ENCODE results near the gene ZNF764. TPM values are rescaled to one million over a fixed set of nuclear protein-coding genes. Genes with fewer than 3 reads are reported as not detected.
"Not testable (repeated sequence)": the region's sequence is repeated elsewhere in the genome, so short reads cannot be mapped to it uniquely, and the experiment has no call there.

Gene ZNF764
- total RNA-seq, 1 donor from 2014 or later: 19.2 TPM

DNA sequence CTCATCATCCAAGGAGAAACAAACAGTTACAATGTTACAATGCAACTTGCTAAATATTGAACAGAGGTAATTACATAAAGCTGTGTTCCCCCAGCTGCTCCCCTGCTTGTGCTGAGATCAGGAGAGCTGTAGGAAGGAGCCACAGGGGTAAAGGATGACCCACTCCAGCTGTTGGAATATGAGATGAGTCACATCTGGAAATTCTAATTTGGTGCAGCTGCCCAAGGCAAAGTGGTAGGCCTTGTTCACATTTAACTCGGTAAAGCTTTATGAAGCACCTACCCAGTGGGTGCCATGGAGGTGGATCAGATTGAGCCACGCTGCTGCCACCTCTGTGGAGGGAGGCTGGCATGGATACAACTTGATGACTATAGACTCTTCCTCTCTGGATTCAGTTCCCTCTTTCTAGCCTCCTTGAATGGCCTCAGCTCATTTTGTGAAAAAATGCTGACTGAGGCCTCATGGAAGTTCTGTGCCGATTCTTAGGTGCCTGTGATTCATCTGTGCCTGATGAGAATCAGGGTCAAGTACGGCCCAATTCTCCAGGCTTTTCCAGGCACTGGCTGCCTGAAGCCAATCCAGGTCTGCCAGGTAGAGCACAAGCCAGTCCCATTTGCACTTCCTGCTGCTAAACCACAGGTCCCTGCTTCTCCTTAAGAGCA, 44.6 kb upstream of the ZNF764 start:
- Mint-ChIP-seq H3K27me3 (no peaks in the 10 kb centered on the region), H3K9me3 (no peaks in the 10 kb centered on the region), H3K27ac (no peak overlapping the region), H3K4me1 (peaks cover 3% of the 10 kb centered on the region), H3K4me3 (no peak overlapping the region), H3K36me3 (ENCODE audit: low read depth) (peaks cover 48% of the 10 kb centered on the region)
- intact Hi-C loops (cut with micrococcal nuclease): no loop called here
- ChIA-PET POLR2A (interaction anchor here (0.6 to 0.7 kb wide), 2 partner anchors 129 to 173 kb away, joined by 3 read pairs; partner anchors contain the start of gene DCTPP1), CTCF (interaction anchor here (1.5 kb wide), 1 partner anchor 45 kb away, joined by 3 read pairs; the partner anchor contains the start of gene ZNF764)
- TF ChIP-seq, protein P1, sequence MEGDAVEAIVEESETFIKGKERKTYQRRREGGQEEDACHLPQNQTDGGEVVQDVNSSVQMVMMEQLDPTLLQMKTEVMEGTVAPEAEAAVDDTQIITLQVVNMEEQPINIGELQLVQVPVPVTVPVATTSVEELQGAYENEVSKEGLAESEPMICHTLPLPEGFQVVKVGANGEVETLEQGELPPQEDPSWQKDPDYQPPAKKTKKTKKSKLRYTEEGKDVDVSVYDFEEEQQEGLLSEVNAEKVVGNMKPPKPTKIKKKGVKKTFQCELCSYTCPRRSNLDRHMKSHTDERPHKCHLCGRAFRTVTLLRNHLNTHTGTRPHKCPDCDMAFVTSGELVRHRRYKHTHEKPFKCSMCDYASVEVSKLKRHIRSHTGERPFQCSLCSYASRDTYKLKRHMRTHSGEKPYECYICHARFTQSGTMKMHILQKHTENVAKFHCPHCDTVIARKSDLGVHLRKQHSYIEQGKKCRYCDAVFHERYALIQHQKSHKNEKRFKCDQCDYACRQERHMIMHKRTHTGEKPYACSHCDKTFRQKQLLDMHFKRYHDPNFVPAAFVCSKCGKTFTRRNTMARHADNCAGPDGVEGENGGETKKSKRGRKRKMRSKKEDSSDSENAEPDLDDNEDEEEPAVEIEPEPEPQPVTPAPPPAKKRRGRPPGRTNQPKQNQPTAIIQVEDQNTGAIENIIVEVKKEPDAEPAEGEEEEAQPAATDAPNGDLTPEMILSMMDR (IDR thresholded peaks at IDR 0.05): no peak
- ATAC-seq (ENCODE audit: low read depth): no peak
- no peak for DNase-seq

DNA sequence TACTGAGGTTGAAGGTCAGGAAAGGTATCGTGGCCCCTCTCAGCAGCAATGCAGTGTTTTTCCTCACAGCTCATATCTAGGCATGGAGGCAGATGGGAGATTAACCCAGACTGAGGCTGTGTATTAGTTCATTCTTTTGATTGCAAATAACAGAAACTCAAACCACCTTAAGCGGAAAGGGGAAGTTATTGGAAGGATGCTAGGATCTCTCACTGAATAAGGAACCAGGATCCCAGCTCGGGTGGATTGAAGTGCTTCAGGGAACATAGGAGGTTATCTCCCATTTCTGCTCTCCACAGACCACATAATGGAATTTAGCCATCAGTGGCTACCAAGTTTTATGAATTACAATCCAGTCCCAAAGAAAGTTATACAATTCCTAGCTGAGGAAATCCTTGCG, 43.8 kb upstream of the ZNF764 start:
- TF ChIP-seq, protein P1 (IDR thresholded peaks at IDR 0.05): no peak
- no peak for DNase-seq
- no peaks in the 10 kb centered on the region for H3K9me3 Mint-ChIP-seq
- H3K27me3 Mint-ChIP-seq: no peaks in the 10 kb centered on the region
- no peak overlapping the region for H3K27ac Mint-ChIP-seq
- ChIA-PET POLR2A (no interaction called here), CTCF (interaction anchor here (1.5 kb wide), 1 partner anchor 44 kb away, joined by 3 read pairs; the partner anchor contains the start of gene ZNF764)
- H3K4me1 Mint-ChIP-seq: peaks cover 3% of the 10 kb centered on the region
- intact Hi-C loops (cut with micrococcal nuclease): no loop called here
- H3K4me3 Mint-ChIP-seq: no peak overlapping the region
- ATAC-seq (ENCODE audit: low read depth): no peak
- peaks cover 44% of the 10 kb centered on the region for H3K36me3 Mint-ChIP-seq (ENCODE audit: low read depth)

DNA sequence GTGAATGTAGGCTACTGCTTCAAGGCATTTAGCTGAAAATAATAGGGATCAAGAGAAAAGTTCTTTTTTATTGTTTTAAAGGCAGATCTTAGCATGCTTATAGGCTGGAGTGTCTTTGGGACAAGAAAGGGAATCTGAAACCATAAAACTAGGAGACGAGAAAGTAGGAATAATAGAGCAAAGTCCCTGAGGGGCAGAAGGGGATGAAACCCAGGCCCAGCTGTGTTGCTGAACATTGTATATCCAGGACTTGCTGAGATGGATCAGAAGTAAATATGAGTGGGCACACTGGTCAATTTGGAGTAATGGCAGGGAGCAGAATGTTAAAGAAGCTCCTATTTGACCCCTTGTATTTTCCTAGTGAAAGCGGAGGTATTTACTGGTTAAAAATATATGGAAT, 42.8 kb upstream of the ZNF764 start:
- no peak overlapping the region for H3K4me3 Mint-ChIP-seq
- ATAC-seq (ENCODE audit: low read depth) (no peak), DNase-seq (no peak)
- peaks cover 3% of the 10 kb centered on the region for H3K4me1 Mint-ChIP-seq
- TF ChIP-seq, protein P1 (IDR thresholded peaks at IDR 0.05): no peak
- H3K9me3 Mint-ChIP-seq: no peaks in the 10 kb centered on the region
- ChIA-PET POLR2A (interaction anchor here (0.6 to 3.4 kb wide), 4 partner anchors 9 to 537 kb away, joined by 3 to 11 read pairs (median 6); partner anchors contain the start of genes DCTPP1, ZNF689 and ZNF747), CTCF (no interaction called here)
- H3K27me3 Mint-ChIP-seq: no peaks in the 10 kb centered on the region
- no peak overlapping the region for H3K27ac Mint-ChIP-seq
- H3K36me3 Mint-ChIP-seq (ENCODE audit: low read depth): peaks cover 35% of the 10 kb centered on the region
- intact Hi-C loops (cut with micrococcal nuclease): no loop called here

DNA sequence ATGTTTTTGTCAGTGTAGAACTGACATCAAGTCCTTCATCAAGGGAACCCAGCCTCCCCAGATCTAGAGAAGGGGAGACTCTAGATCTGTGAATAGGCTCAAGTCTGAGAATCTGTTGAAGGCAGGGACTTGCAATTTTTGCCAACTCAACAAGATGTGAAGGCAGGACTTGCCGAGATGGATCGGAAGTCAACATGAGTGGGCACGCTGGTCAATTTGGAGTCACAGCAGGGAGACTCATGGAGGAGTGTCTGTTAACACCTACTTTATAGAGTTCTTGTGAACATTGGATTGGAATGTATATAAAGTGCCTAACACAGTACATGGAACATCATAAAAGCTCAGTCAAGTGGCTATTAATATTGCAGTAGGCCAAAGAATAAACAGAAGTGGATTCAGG, 42.0 kb upstream of the ZNF764 start:
- Mint-ChIP-seq H3K36me3 (ENCODE audit: low read depth) (peaks cover 33% of the 10 kb centered on the region), H3K27ac (no peak overlapping the region), H3K9me3 (no peaks in the 10 kb centered on the region), H3K4me1 (peaks cover 3% of the 10 kb centered on the region), H3K4me3 (no peak overlapping the region), H3K27me3 (no peaks in the 10 kb centered on the region)
- CTCF ChIA-PET: no interaction called here
- DNase-seq: no peak
- no peak for ATAC-seq (ENCODE audit: low read depth)
- POLR2A ChIA-PET: interaction anchor here (1.5 to 3.4 kb wide), 3 partner anchors 10 to 171 kb away, joined by 3 to 11 read pairs (median 7); partner anchors contain the start of genes DCTPP1, ZNF689 and ZNF747
- intact Hi-C loops (cut with micrococcal nuclease): no loop called here
- TF ChIP-seq, protein P1 (IDR thresholded peaks at IDR 0.05): no peak

DNA sequence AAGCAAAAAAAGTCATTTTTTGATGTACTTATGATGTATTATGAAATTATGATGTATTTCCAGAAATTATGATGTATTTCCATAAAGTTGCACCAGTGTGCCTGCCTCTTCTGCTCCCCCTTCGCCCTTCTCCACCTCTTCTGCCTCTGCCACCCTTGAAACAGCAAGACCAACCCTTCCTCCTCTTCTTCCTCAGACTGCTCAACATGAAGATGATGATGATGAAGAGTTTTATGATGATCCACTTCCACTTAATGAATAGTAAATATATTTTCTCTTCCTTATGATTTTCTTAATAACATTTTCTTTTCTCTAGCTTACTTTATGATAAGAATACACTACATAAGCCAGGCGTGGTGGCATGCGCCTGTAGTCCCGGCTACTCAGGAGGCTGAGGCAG, 34.7 kb upstream of the ZNF764 start:
- H3K36me3 Mint-ChIP-seq (ENCODE audit: low read depth): no peaks in the 10 kb centered on the region
- no peaks in the 10 kb centered on the region for H3K9me3 Mint-ChIP-seq
- H3K27me3 Mint-ChIP-seq: no peaks in the 10 kb centered on the region
- DNase-seq: no peak
- H3K4me1 Mint-ChIP-seq: no peaks in the 10 kb centered on the region
- ATAC-seq (ENCODE audit: low read depth): no peak
- H3K4me3 Mint-ChIP-seq: no peak overlapping the region
- TF ChIP-seq, protein P1 (IDR thresholded peaks at IDR 0.05): no peak
- intact Hi-C loops (cut with micrococcal nuclease): no loop called here
- ChIA-PET POLR2A (interaction anchor here (0.6 to 1.0 kb wide), 2 partner anchors 66 to 189 kb away, joined by 4 read pairs; partner anchors contain the start of gene FBRS), CTCF (interaction anchor here (0.6 kb wide), 1 partner anchor 163 kb away, joined by 3 read pairs; the partner anchor contains the start of gene DCTPP1)
- no peak overlapping the region for H3K27ac Mint-ChIP-seq

DNA sequence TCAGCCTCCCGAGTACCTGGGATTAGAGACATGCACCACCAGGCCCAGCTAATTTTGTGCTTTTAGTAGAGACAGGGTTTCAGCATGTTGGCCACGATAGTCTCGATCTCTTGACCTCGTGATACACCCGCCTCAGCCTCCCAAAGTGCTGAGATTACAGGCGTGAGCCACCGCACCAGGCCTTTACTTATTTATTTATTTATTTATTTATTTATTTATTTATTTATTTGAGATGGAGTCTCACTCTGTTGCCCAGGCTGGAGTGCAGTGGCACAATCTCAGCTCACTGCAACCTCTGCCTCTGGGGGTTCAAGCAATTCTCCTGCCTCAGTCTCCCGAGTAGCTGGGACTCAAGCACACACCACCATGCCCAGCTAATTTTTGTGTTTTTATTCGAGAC, 32.7 kb upstream of the ZNF764 start:
- DNase-seq; CTCF ChIA-PET; POLR2A ChIA-PET; H3K27me3 Mint-ChIP-seq; H3K27ac Mint-ChIP-seq; H3K4me3 Mint-ChIP-seq; ATAC-seq (ENCODE audit: low read depth); H3K36me3 Mint-ChIP-seq (ENCODE audit: low read depth); intact Hi-C loops (cut with micrococcal nuclease); H3K9me3 Mint-ChIP-seq; H3K4me1 Mint-ChIP-seq: not testable (repeated sequence)

DNA sequence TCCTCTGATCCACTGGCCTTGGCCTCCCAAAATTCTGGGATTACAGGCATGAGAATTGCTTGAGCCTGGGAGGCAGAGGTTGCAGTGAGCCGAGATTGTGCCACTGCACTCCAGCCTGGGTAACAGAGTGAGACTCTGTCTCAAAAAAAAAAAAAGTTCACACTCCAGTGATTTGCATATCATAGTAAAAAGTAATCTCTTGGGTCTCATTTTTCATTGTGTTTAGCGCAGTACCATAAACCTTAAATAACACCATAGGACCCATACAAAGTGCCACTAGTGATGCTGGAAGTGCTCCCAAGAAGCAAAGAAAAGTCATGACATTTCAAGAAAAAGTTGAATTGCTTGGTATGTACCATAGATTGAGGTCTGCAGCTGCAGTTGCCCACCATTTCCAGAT, 31.4 kb upstream of the ZNF764 start:
- H3K27ac Mint-ChIP-seq; H3K27me3 Mint-ChIP-seq; ATAC-seq (ENCODE audit: low read depth); intact Hi-C loops (cut with micrococcal nuclease); H3K4me3 Mint-ChIP-seq; H3K9me3 Mint-ChIP-seq; CTCF ChIA-PET; DNase-seq; H3K36me3 Mint-ChIP-seq (ENCODE audit: low read depth); POLR2A ChIA-PET: not testable (repeated sequence)
- peaks cover 17% of the 10 kb centered on the region for H3K4me1 Mint-ChIP-seq

Measured in activated B cell treated with CpG ODN at 0.5 μM for 24 hours (primary cell).